GM06990 (cell line): ENCODE data around the gene GPR33.

Source experiments
- DNase-seq: peaks from one replicate; pipeline ENCODE4 v3.0.0-alpha.2; 2011; ENCODE audit not compliant: insufficient read length; ENCODE audit errors: extremely low read depth
- H3K27me3 ChIP-seq: replicated peaks from 2 replicates; pipeline ENCODE4 v1.6.0; 2011; ENCODE audit warnings: low read length; ENCODE audit not compliant: control insufficient read depth, insufficient read depth
- H3K36me3 ChIP-seq: 2 replicates; pipeline ENCODE4 v1.5.1; 2011; ENCODE audit warnings: low read length; ENCODE audit not compliant: control insufficient read depth, insufficient read depth
- H3K4me3 ChIP-seq: replicated peaks from 2 replicates; pipeline ENCODE4 v1.5.1; 2011; ENCODE audit warnings: low read depth, mild to moderate bottlenecking, control low read depth, low read length
- CTCF ChIP-seq: IDR thresholded peaks from 2 replicates; pipeline ENCODE4 v1.5.1; 2011; ENCODE audit warnings: low read length, control low read depth, mild to moderate bottlenecking, inconsistent platforms; ENCODE audit not compliant: insufficient read depth, poor library complexity, severe bottlenecking

Gene GPR33

GRCh38 chr14:31487886-31488285 lies at the start of gene GPR33:
Gene GPR33 (minus strand): TSS chr14:31488039. CDS start chr14:31483965, 4,074 bp downstream.
- Histone ChIP-seq H3K4me3 (no peak within 1 kb of the TSS), H3K27me3 (no peaks in the 10 kb centered on the region), H3K36me3 (no peaks in the 10 kb centered on the region)
- no peak for TF ChIP-seq CTCF
- no peak for DNase-seq

GRCh38 chr14:31536201-31536960 lies 48.5 kb upstream of the GPR33 start:
- TF ChIP-seq CTCF = no peak
- no peak for DNase-seq
- H3K36me3 ChIP-seq = no peaks in the 10 kb centered on the region
- H3K4me3 ChIP-seq = no peak overlapping the region
- H3K27me3 ChIP-seq = no peaks in the 10 kb centered on the region

- no peak for TF ChIP-seq CTCF
- Histone ChIP-seq H3K27me3 (no peaks in the 10 kb centered on the region), H3K4me3 (no peak overlapping the region), H3K36me3 (no peaks in the 10 kb centered on the region)
- no peak for DNase-seq
Observed at GRCh38 chr14:31530136-31530535, 42.3 kb upstream of the GPR33 start.

GRCh38 chr14:31529053-31529452 lies 41.2 kb upstream of the GPR33 start:
- TF ChIP-seq CTCF = no peak
- DNase-seq = no peak
- Histone ChIP-seq H3K27me3 (no peaks in the 10 kb centered on the region; the same call in 1 of the 2 replicates), H3K36me3 (no peaks in the 10 kb centered on the region), H3K4me3 (no peak overlapping the region)

- Histone ChIP-seq H3K36me3 (no peaks in the 10 kb centered on the region), H3K27me3 (no peaks in the 10 kb centered on the region; the same call in 1 of the 2 replicates), H3K4me3 (no peak overlapping the region)
- TF ChIP-seq CTCF = no peak
- no peak for DNase-seq
Observed at GRCh38 chr14:31527546-31527945, 39.7 kb upstream of the GPR33 start.
